Stimulated activated naive CD8-positive, alpha-beta T cell treated with anti-CD3 and anti-CD28 coated beads, Interleukin-15, Interleukin-2, amounts not matched to agents 100 U/mL and 50 U/mL, for 24 hours (primary cell): ENCODE data around the gene CCNI.

Experiments
- ATAC-seq: fragments of 150-1000 bp; cut with Tn5 transposase; one replicate; pipeline ENCODE4 v1.10.0; 2021
- DNase-seq: peaks from one replicate; pipeline ENCODE4 v3.0.0; 2021

Gene CCNI

DNA sequence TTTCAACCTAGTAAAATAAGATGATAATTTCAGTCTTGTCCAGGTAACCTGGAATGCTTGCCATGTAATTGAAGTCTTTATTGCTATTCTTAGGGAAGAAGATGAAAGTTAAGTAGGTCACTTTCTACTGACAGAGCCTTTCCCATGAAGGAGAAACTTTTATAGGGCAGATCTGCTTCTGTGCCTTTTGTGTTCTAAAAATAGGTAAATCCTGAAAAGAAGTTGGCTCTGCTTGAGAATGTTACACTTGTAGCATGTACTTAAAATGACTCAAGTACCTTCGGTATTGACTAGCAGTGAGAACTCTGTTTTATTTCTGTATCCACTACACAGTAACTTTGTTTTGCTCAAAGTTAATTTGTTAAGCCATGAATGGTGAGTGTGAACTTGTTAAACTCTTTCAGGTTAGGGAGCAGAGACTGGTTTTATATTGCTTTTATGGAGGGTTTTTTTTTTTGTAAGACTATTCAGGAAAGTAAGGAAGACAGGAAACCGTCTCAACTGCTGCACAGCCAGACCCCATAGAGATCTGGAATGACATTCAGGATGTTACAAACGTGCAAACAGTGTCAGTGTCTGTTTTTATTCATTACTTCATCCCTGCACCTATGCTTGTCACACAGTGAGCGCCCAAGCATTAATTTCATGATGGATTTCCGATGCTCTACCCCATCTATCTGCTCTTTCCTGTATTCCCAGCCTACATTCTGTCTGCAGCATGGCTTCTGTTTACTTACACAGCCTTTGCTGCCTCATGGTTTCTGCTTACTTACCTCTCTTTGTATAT, 73.3 kb downstream of the CCNI start:
- no peak for DNase-seq

DNA sequence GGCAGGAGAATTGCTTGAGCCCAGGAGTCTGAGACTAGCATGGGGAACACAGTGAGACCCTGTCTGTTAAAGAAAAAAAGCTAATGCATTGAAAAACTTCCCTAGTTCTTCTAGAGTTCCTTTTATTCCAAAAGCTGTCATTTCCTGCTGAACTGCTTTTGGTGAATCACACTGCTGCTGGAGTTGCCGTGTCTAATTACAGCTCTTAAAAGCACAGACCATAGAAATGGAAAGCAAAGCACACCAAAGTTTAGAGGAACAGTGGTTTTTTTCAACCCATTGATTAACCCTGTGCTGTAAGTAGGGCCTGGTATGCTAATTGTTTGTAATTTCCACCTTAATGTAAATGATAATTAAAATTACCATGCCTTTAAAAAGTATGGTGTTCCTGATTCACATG, 73.9 kb downstream of the CCNI start:
- DNase-seq, result no peak
- no peak for ATAC-seq

More for the DNA sequence above, 73.3 kb downstream of the CCNI start:
- no peak for ATAC-seq

- no peak for ATAC-seq
- no peak for DNase-seq
Observed at GRCh38 chr4:76998251-76998901, 77.4 kb downstream of the CCNI start.

GRCh38 chr4:76997532-76997931, 78.3 kb downstream of the CCNI start:
- DNase-seq, result no peak
- ATAC-seq, result no peak
